HepG2 (cell line): Measurements from ENCODE around the gene TARDBP. TPM values are rescaled to one million over a fixed set of nuclear protein-coding genes. Genes with fewer than 3 reads are reported as not detected.

ENCODE experiments used
- ATAC-seq: fragments of 200-7000 bp; cut with Tn5 transposase; 3 replicates; pipeline ENCODE4 v1.9.1; 2020; ENCODE audit warnings: mild to moderate bottlenecking, moderate library complexity
- BruUV-seq: library from RNA; stranded (reverse); fragments of 400-500 nt; replicated peaks from 2 replicates; lab custom pipeline; 2021; lab: Mats Ljungman, UMichigan
- CTCF ChIA-PET: fragments of 300-600 bp; formaldehyde crosslinking; extraction: SDS; loops from one replicate; lab custom pipeline; 2021; ENCODE audit warnings: low total read pairs, inconsistent platforms, low intra/inter-chr PET ratio; lab: Yijun Ruan, JAX
- POLR2A ChIA-PET: fragments of 350-600 bp; sonication (Branson Sonifier 250); formaldehyde crosslinking; loops from one replicate; lab custom pipeline; 2020; ENCODE audit warnings: antibody characterized with exemption, inconsistent platforms; lab: Yijun Ruan, JAX
- DNase-seq: peaks from one replicate; pipeline ENCODE4 v3.0.0-alpha.2; 2015; ENCODE audit warnings: low spot score
- FAIRE-seq: peaks from 3 replicates; lab custom pipeline; 2011; peaks lifted over from hg19 to GRCh38; lab: Jason Lieb, UNC
- H2AFZ ChIP-seq: one replicate; pipeline ENCODE4 v1.6.1; 2011; ENCODE audit warnings: low read length, inconsistent platforms
- H3K27ac ChIP-seq: fragments of 300-600 bp; 3 replicates; pipeline ENCODE4 v1.8.0; 2011; ENCODE audit warnings: mixed run types, mild to moderate bottlenecking, mixed read lengths, low read length, inconsistent platforms; ENCODE audit not compliant: insufficient read depth; ENCODE audit errors: extremely low read length
- H3K27me3 ChIP-seq, 2 experiments: fragments of 200-600 bp in 1 of 2; 2 replicates in 1 of 2; 3 replicates in 1 of 2; pipeline versions ENCODE4 v1.6.0 to v1.8.0; 2011; ENCODE audit warnings: low read length in 2 of 2, mild to moderate bottlenecking in 2 of 2, moderate library complexity in 2 of 2, inconsistent platforms in 1 of 2; ENCODE audit not compliant: insufficient read depth in 2 of 2, control insufficient read depth in 1 of 2
- H3K36me3 ChIP-seq, 2 experiments: fragments of 200-600 bp in 1 of 2; replicated peaks in 1 of 2; 2 replicates in 1 of 2; 3 replicates in 1 of 2; pipeline versions ENCODE4 v1.5.1 to v1.8.0; 2011; ENCODE audit warnings: low read length in 2 of 2, inconsistent platforms in 1 of 2; ENCODE audit not compliant: insufficient read depth in 2 of 2, control insufficient read depth in 1 of 2
- H3K4me1 ChIP-seq: 2 replicates; pipeline ENCODE4 v1.5.1; 2012; ENCODE audit warnings: low read length, inconsistent platforms; ENCODE audit not compliant: insufficient read depth
- H3K4me2 ChIP-seq: 2 replicates; pipeline ENCODE4 v1.6.0; 2011; ENCODE audit warnings: low read depth, low read length, inconsistent platforms
- H3K4me3 ChIP-seq, 3 experiments: fragments of 200-600 bp in 1 of 3; sonication (generic), shearing (Covaris generic) in 1 of 3; replicated peaks in 1 of 3; 2 replicates each; pipeline ENCODE4 v1.5.1; 2011 to 2016; ENCODE audit warnings: low read length in 3 of 3, inconsistent platforms in 2 of 3, low read depth in 2 of 3, mild to moderate bottlenecking in 2 of 3, control low read depth in 1 of 3, mixed read lengths in 1 of 3; ENCODE audit not compliant: insufficient read depth in 1 of 3
- H3K79me2 ChIP-seq: one replicate; pipeline ENCODE4 v1.6.1; 2011; ENCODE audit warnings: low read length, inconsistent platforms; ENCODE audit not compliant: insufficient read depth
- H3K9ac ChIP-seq: 2 replicates; pipeline ENCODE4 v1.6.0; 2011; ENCODE audit warnings: mild to moderate bottlenecking, low read depth, low read length, inconsistent platforms; ENCODE audit not compliant: insufficient read depth
- H3K9me3 ChIP-seq: 2 replicates; pipeline ENCODE4 v1.5.1; 2012; ENCODE audit warnings: mild to moderate bottlenecking, low read length
- H4K20me1 ChIP-seq: 2 replicates; pipeline ENCODE4 v1.6.0; 2011; ENCODE audit warnings: inconsistent platforms, mild to moderate bottlenecking, low read length, moderate library complexity; ENCODE audit not compliant: insufficient read depth
- AKNA ChIP-seq: sonication (generic); formaldehyde crosslinking; IDR thresholded peaks from 2 replicates; pipeline ENCODE4 v1.4.0; 2020; ENCODE audit warnings: missing genetic modification reagents, borderline replicate concordance
- HDAC2 ChIP-seq: sonication (generic); formaldehyde crosslinking; IDR thresholded peaks from 2 replicates; pipeline ENCODE4 v1.4.0; 2020; ENCODE audit warnings: missing genetic modification reagents
- HMG20A ChIP-seq: IDR thresholded peaks from 2 replicates; pipeline ENCODE4 v1.6.1; 2016; ENCODE audit warnings: borderline replicate concordance
- HNRNPL ChIP-seq: fragments of 200-400 bp; formaldehyde crosslinking; IDR thresholded peaks from 2 replicates; pipeline ENCODE4 v1.6.1; 2017; ENCODE audit warnings: mild to moderate bottlenecking, low read depth, low read length
- MBD4 ChIP-seq: IDR thresholded peaks from 2 replicates; pipeline ENCODE4 v1.6.1; 2012; ENCODE audit warnings: low read length, inconsistent platforms, borderline replicate concordance
- RBFOX2 ChIP-seq: fragments of 200-400 bp; formaldehyde crosslinking; IDR thresholded peaks from 2 replicates; pipeline ENCODE4 v1.6.1; 2017; ENCODE audit warnings: low read depth, mild to moderate bottlenecking, low read length
- SAP130 ChIP-seq: IDR thresholded peaks from 2 replicates; pipeline ENCODE4 v1.6.1; 2016; ENCODE audit warnings: low read depth
- ZKSCAN8 ChIP-seq: IDR thresholded peaks from 2 replicates; pipeline ENCODE4 v1.6.1; 2016; ENCODE audit warnings: borderline replicate concordance, missing genetic modification reagents, missing compliant biosample characterization
- ZNF432 ChIP-seq: sonication (generic); formaldehyde crosslinking; IDR thresholded peaks from 2 replicates; pipeline ENCODE4 v1.5.0; 2020; ENCODE audit warnings: missing genetic modification reagents, mild to moderate bottlenecking, borderline replicate concordance
- ZNF557 ChIP-seq: sonication (generic); formaldehyde crosslinking; IDR thresholded peaks from 2 replicates; pipeline ENCODE4 v1.4.0; 2020; ENCODE audit warnings: missing genetic modification reagents
- WGBS: methylation state at CpG from one replicate; pipeline ENCODE4 v1.1.6; 2017; ENCODE audit warnings: low lambda C conversion rate; 5-methylcytosine and 5-hydroxymethylcytosine counted together
- in situ Hi-C: cut with HindIII; loops from 2 replicates; pipeline ENCODE4 v1.10.0; 2017; ENCODE audit warnings: low pct_unique_long_range_greater_than_20kb; ENCODE audit not compliant: extremely low pct_ligation_motif_present
- intact Hi-C: fragments of 100-400 bp; cut with micrococcal nuclease; formaldehyde crosslinking; loops from one replicate; pipeline ENCODE4 v1.10.0; 2022; ENCODE audit not compliant: unreplicated experiment
- polyA plus RNA-seq, 8 experiments: library from polyadenylated mRNA; depleted of rRNA in 3 of 8; stranded (reverse) in 7 of 8; unstranded in 1 of 8; fragments of >200 nt; fragmentation: Illumina TruSeq in 4 of 8; extraction: Trizol in 4 of 8; gene quantifications; 2 replicates each; pipeline versions ENCODE4 v1.2.1 to v1.2.3, GENCODE V29; 2011 to 2016; ENCODE audit warnings: low read depth in 4 of 8, missing spikeins in 1 of 8, mixed read lengths in 1 of 8; ENCODE audit not compliant: insufficient read depth in 1 of 8
- total RNA-seq, 5 experiments: library from RNA; depleted of rRNA; stranded (reverse); fragments of >200 nt; fragmentation: Illumina TruSeq; extraction: Trizol; gene quantifications; 2 replicates each; pipeline ENCODE4 v1.2.3, GENCODE V29; 2016; ENCODE audit warnings: low read depth in 1 of 5

The TARDBP gene
- total and polyA plus RNA-seq, 2 of the 13 experiments (the other 11 are each of a cell fraction or from before 2014, with no cell fraction given) = 62.4 to 93.0 TPM

DNA sequence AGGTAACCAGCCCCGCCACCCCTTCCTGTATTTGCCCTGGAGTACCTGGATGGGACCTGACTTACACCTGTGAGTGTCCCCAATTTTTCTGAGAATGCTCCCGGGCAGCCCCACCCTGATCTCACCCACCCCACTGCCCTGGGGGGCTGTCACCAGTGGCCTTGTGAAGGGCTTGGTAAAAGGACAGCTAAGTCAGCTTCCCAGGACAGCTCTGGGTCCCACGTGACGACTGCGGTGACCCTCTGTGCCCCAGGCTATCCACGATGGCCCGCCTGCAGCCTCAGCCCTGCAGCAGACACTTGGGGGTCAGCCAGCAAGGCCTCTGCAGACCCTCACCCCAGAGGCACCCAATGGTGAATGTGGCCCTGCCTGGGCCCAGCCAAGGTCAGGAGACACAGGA is 41.7 kb downstream of the TARDBP start (continued):
- no peak for TF ChIP-seq MBD4

GRCh38 chr1:11054666-11055065 is 42.2 kb downstream of the TARDBP start:
- ATAC-seq = no peak
- 96% methylated on average over 10 of the region's 22 CpGs for WGBS
- no peak overlapping the region for H3K27ac ChIP-seq
- no peak for DNase-seq
- H3K9ac ChIP-seq = no peak overlapping the region
- peaks cover 3% of the 10 kb centered on the region; the same call in 1 of the 2 replicates for H4K20me1 ChIP-seq
- no peak overlapping the region for H3K4me2 ChIP-seq
- ChIA-PET POLR2A (no interaction called here), CTCF (no interaction called here)
- peaks cover 46% of the 10 kb centered on the region for H3K4me1 ChIP-seq
- no peak overlapping the region for H2AFZ ChIP-seq
- H3K36me3 ChIP-seq = peaks cover 5 to 23% of the 10 kb centered on the region in 2 experiments; a peak in 4 of 5 replicates
- no peak for FAIRE-seq
- TF ChIP-seq ZKSCAN8 (CRISPR knock-in tag) (no peak), ZNF557 (no peak), HMG20A (CRISPR knock-in tag) (no peak), RBFOX2 (peak; percentile 41; the same call in 1 of the 2 replicates), HNRNPL (0 out of 2 replicates have a peak, but pooled peaks have one; percentile 13), SAP130 (CRISPR knock-in tag) (no peak)
- BruUV-seq = no TSS peak
- intact Hi-C loops = no loop called here
- no peaks in the 10 kb centered on the region; a peak in 1 of 5 replicates for H3K27me3 ChIP-seq
- H3K9me3 ChIP-seq = no peaks in the 10 kb centered on the region
- H3K4me3 ChIP-seq = no peak overlapping the region
- H3K79me2 ChIP-seq = peaks cover 13% of the 10 kb centered on the region
- in situ Hi-C loops = no loop called here

DNA sequence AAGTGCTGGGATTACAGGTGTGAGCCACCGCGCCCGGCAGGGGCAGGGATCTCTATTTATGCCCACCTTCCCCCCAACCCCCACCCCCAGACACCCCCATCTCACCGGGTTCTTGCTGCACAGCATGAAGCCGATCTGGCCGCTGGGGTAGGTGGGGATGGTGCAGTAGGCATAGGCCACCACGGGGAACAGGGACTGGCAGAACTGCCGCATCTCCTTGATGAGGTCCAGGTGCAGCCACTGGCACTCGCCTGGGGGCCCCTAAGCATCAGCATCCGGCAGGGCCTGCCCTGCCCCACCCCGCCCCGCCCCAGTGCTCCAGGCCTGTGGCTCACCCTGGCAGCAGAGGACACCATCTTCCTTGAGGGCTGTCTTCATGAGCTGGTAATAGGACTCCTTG is 43.2 kb downstream of the TARDBP start:
- Histone ChIP-seq H3K4me2 (no peak overlapping the region), H4K20me1 (peaks cover 3% of the 10 kb centered on the region; the same call in 1 of the 2 replicates), H3K36me3 (peaks cover 5 to 23% of the 10 kb centered on the region in 2 experiments; a peak in 4 of 5 replicates), H3K4me3 (no peak overlapping the region), H3K79me2 (peaks cover 14% of the 10 kb centered on the region), H3K27me3 (no peaks in the 10 kb centered on the region; a peak in 1 of 5 replicates), H3K4me1 (peaks cover 48% of the 10 kb centered on the region), H3K9ac (no peak overlapping the region), H3K27ac (no peak overlapping the region), H3K9me3 (no peaks in the 10 kb centered on the region), H2AFZ (no peak overlapping the region)
- FAIRE-seq = no peak
- CTCF ChIA-PET = no interaction called here
- POLR2A ChIA-PET = interaction anchor here (0.6 kb wide), 1 partner anchor 40 kb away, joined by 3 read pairs; no protein-coding TSS in a partner anchor
- BruUV-seq = no TSS peak
- TF ChIP-seq AKNA (no peak), ZNF432 (no peak), HDAC2 (CRISPR knock-in tag) (no peak)
- no peak for DNase-seq
- in situ Hi-C loops = no loop called here
- ATAC-seq = no peak
- 100% methylated on average over 7 of the region's 12 CpGs for WGBS
- intact Hi-C loops = no loop called here
